Lung (tissue), 12 donors: ENCODE data around the gene AFAP1L1. TPM values are rescaled to one million over a fixed set of nuclear protein-coding genes. Genes with fewer than 3 reads are reported as not detected.

ENCODE experiments used
- ATAC-seq: fragments of 200-7000 bp; cut with Tn5 transposase; one replicate; pipeline ENCODE4 v1.9.1; 2020; ENCODE audit warnings: moderate number of reproducible peaks; ENCODE audit not compliant: insufficient read depth, low FRiP score
- DNase-seq, 3 donors: peaks; one replicate each; pipeline ENCODE4 v3.0.0-alpha.2; 2013 to 2017
- H3K27ac ChIP-seq, 2 donors: one replicate each; pipeline ENCODE4 v1.5.1; 2013; ENCODE audit warnings: mild to moderate bottlenecking in 2 of 2, moderate library complexity in 2 of 2, control low read depth in 1 of 2, inconsistent platforms in 1 of 2, low read depth in 1 of 2, low read length in 1 of 2
- H3K27me3 ChIP-seq, 3 donors: one replicate each; pipeline ENCODE4 v1.5.1; 2013; ENCODE audit warnings: low read length in 2 of 3; ENCODE audit not compliant: control insufficient read depth in 3 of 3, insufficient read depth in 3 of 3
- H3K36me3 ChIP-seq, 4 donors: one replicate each; pipeline ENCODE4 v1.5.1; 2013; ENCODE audit warnings: low read length in 4 of 4, mild to moderate bottlenecking in 1 of 4, moderate library complexity in 1 of 4; ENCODE audit not compliant: control insufficient read depth in 4 of 4, insufficient read depth in 4 of 4
- H3K4me1 ChIP-seq, 5 donors: one replicate each; pipeline ENCODE4 v1.5.1; 2013; ENCODE audit warnings: low read length in 5 of 5, mild to moderate bottlenecking in 2 of 5, moderate library complexity in 1 of 5; ENCODE audit not compliant: control insufficient read depth in 5 of 5, insufficient read depth in 5 of 5
- H3K4me3 ChIP-seq: one replicate; pipeline ENCODE4 v1.5.1; 2013; ENCODE audit warnings: mild to moderate bottlenecking, control low read depth, moderate library complexity
- H3K9ac ChIP-seq, 2 donors: one replicate each; pipeline ENCODE4 v1.5.1; 2013; ENCODE audit warnings: low read length in 2 of 2, control low read depth in 1 of 2; ENCODE audit not compliant: insufficient read depth in 1 of 2
- H3K9me3 ChIP-seq, 4 donors: one replicate each; pipeline ENCODE4 v1.5.1; 2013; ENCODE audit warnings: low read length in 3 of 4, mild to moderate bottlenecking in 1 of 4, moderate library complexity in 1 of 4; ENCODE audit not compliant: control insufficient read depth in 4 of 4, insufficient read depth in 3 of 4
- CTCF ChIP-seq: IDR thresholded peaks from 2 replicates; pipeline ENCODE4 v1.5.1; 2012; ENCODE audit warnings: mild to moderate bottlenecking; ENCODE audit errors: control extremely low read depth, extremely low read depth
- WGBS, 2 donors: extraction: QIAGEN DNeasy Blood & Tissue Kit; methylation state at CpG; one replicate each; pipeline ENCODE4 v1.1.7; 2013; 5-methylcytosine and 5-hydroxymethylcytosine counted together
- polyA plus RNA-seq, 2 donors: library from polyadenylated mRNA; stranded (reverse); fragments of 200-250 nt; gene quantifications; one replicate each; pipeline ENCODE4 v1.2.1, GENCODE V29; 2013
- total RNA-seq, 2 donors: library from RNA; depleted of rRNA in 1 of 2; stranded (reverse); fragments of >200 nt in 1 of 2; gene quantifications; one replicate each; pipeline ENCODE4 v1.2.1, GENCODE V29; 2014 to 2021
- donor health status: control.
- donor health status: control.
- donor health status: Bipolar disorder and iron deficiency.
- donor health status: healthy.
- donor health status: DM: yes; HTN: yes; CAD: no.

The AFAP1L1 gene
- total and polyA plus RNA-seq, 4 donors, result 9.8 to 40.6 (median 18.1) TPM

DNA sequence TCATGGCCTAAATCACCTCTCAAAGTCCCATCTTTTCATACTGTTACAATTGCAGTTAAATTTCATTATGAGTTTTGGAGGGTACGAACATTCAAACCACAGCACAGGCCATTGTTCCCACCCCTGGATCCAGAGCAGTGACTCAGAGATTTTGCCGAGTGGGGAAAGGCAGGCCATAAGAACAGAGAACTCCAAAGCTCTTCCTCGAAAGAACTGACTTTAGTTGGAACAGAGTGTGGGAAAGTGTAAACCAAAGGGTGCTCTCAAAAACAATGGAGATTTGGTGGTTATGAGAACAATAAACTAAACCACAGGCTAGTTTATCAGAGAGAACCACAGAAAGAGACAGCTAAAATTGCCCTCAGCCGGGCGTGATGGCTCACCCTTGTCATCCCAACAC lies 54.2 kb downstream of the AFAP1L1 start:
- no peaks in the 10 kb centered on the region for H3K9me3 ChIP-seq
- peaks cover 0 to 5% (median 3%) of the 10 kb centered on the region in 5 donors for H3K4me1 ChIP-seq
- no peak for TF ChIP-seq CTCF
- no peaks in the 10 kb centered on the region for H3K27me3 ChIP-seq
- no peak overlapping the region for H3K9ac ChIP-seq
- no peak for DNase-seq
- 86 to 93% methylated on average over 5 of the region's 5 CpGs for WGBS, 2 donors
- H3K4me3 ChIP-seq, result no peak overlapping the region
- no peak for ATAC-seq
- no peak overlapping the region for H3K27ac ChIP-seq
- peaks cover 0 to 22% (median 4%) of the 10 kb centered on the region in 4 donors for H3K36me3 ChIP-seq

GRCh38 chr5:149326611-149327010 lies 55.0 kb downstream of the AFAP1L1 start:
- 87 to 93% methylated on average over 3 of the region's 3 CpGs for WGBS, 2 donors
- Histone ChIP-seq H3K27me3 (no peaks in the 10 kb centered on the region), H3K4me1 (peaks cover 0 to 4% (median 0%) of the 10 kb centered on the region in 5 donors), H3K9ac (no peak overlapping the region), H3K27ac (no peak overlapping the region), H3K4me3 (no peak overlapping the region), H3K36me3 (peaks cover 0 to 22% (median 4%) of the 10 kb centered on the region in 4 donors), H3K9me3 (peaks cover 0 to under 1% (median 0%) of the 10 kb centered on the region in 4 donors)
- ATAC-seq (no peak), DNase-seq (no peak)
- TF ChIP-seq CTCF, result no peak

DNA sequence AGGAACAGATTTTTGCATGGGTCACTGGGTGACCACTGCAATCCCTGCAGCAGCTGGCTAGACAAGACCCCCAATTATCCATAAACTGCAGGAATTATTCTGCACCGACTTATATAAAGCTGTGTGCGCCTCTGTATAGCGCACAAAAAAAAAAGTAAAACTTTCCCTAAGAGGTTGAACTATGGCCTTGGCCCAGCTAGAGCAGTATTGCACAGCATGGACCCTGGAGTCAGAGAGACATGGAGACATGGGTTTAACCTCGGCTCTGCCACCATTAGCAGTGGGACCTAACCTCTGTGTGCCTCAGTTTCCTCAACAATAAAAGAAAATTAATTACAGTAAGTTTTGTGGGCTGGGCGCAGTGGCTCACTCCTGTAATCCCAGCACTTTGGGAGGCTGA lies 56.5 kb downstream of the AFAP1L1 start:
- H3K4me1 ChIP-seq, result peaks cover 0 to 4% (median 0%) of the 10 kb centered on the region in 5 donors
- DNase-seq (no peak), ATAC-seq (no peak)
- peaks cover 0 to 2% (median 0%) of the 10 kb centered on the region in 4 donors for H3K9me3 ChIP-seq
- H3K27me3 ChIP-seq, result no peaks in the 10 kb centered on the region
- 95 to 99% methylated on average over 5 of the region's 5 CpGs for WGBS, 2 donors
- no peak overlapping the region for H3K4me3 ChIP-seq
- peaks cover 0 to 25% (median 4%) of the 10 kb centered on the region in 4 donors for H3K36me3 ChIP-seq
- no peak for TF ChIP-seq CTCF
- no peak overlapping the region for H3K27ac ChIP-seq
- no peak overlapping the region for H3K9ac ChIP-seq
